ENCODE data around the gene KRTAP7-1. TPM values are rescaled to one million over a fixed set of nuclear protein-coding genes. Genes with fewer than 3 reads are reported as not detected.

Gene KRTAP7-1
- polyA plus RNA-seq, 1 of the 3 experiments (the other 2 are of a cell fraction): not detected

DNA sequence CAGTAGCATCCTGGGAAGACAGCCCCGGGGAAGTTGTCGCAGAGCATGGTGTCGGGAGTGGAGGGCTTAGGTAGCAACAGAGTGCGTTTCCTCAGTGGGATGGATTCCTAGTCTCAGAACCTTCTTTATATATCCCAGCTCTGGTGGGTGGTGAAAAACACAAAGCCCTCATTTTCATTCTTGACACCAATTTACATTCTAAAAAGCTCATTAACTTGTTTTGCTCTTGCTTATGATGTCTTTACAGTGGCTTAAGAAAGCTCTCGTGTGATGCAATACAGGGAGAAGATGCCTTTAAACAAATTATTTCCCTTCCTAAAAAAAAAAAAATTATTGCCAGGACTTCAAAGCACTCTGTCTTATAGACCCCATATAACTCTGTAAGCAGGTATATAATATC is 16.4 kb downstream of the KRTAP7-1 start, which contains the start of gene KRTAP8-1:
KRTAP8-1 (minus strand) TSS at position 101 of the 400 bp plus-strand sequence; CDS start at position 47, 54 bp downstream.
- no peaks in the 10 kb centered on the region for H4K20me1 ChIP-seq (ENCODE audit: insufficient read depth)
- no peak within 1 kb of the TSS for H3K9ac ChIP-seq
- TF ChIP-seq GATA2 (CRISPR knock-in tag; IDR thresholded peaks at IDR 0.05) (no peak), RCOR1 (IDR thresholded peaks at IDR 0.05; ENCODE audit: low read length) (no peak), SMC3 (IDR thresholded peaks at IDR 0.05; ENCODE audit: low read depth, low read length) (no peak), MXI1 (IDR thresholded peaks at IDR 0.05; ENCODE audit: low read depth, low read length) (no peak), GABPA (IDR thresholded peaks at IDR 0.05; ENCODE audit: low read depth) (no peak), NRF1 (IDR thresholded peaks at IDR 0.05; ENCODE audit: low read depth, low read length) (no peak), MEF2A (IDR thresholded peaks at IDR 0.05; ENCODE audit: borderline replicate concordance, low read depth) (no peak), TAF1 (IDR thresholded peaks at IDR 0.05; ENCODE audit: borderline replicate concordance, low read depth, low read length) (no peak), NFIC (IDR thresholded peaks at IDR 0.05; ENCODE audit: borderline replicate concordance) (no peak), FOXM1 (IDR thresholded peaks at IDR 0.05; ENCODE audit: low read depth) (no peak), POLR2AphosphoS5 (IDR thresholded peaks at IDR 0.05; ENCODE audit: low read depth, low read length) (no peak), RFX5 (IDR thresholded peaks at IDR 0.05; ENCODE audit: low read length) (no peak), RXRA (IDR thresholded peaks at IDR 0.05; ENCODE audit: borderline replicate concordance, low read depth) (no peak), CHD2 (IDR thresholded peaks at IDR 0.05; ENCODE audit: low read length, partially characterized antibody) (no peak)
- TF ChIP-seq, protein P1, sequence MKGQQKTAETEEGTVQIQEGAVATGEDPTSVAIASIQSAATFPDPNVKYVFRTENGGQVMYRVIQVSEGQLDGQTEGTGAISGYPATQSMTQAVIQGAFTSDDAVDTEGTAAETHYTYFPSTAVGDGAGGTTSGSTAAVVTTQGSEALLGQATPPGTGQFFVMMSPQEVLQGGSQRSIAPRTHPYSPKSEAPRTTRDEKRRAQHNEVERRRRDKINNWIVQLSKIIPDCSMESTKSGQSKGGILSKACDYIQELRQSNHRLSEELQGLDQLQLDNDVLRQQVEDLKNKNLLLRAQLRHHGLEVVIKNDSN (IDR thresholded peaks at IDR 0.05; ENCODE audit: borderline replicate concordance, low read depth): no peak
- TF ChIP-seq, protein P2, sequence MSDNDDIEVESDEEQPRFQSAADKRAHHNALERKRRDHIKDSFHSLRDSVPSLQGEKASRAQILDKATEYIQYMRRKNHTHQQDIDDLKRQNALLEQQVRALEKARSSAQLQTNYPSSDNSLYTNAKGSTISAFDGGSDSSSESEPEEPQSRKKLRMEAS (IDR thresholded peaks at IDR 0.05; ENCODE audit: low read depth): no peak
- TF ChIP-seq, protein P3, sequence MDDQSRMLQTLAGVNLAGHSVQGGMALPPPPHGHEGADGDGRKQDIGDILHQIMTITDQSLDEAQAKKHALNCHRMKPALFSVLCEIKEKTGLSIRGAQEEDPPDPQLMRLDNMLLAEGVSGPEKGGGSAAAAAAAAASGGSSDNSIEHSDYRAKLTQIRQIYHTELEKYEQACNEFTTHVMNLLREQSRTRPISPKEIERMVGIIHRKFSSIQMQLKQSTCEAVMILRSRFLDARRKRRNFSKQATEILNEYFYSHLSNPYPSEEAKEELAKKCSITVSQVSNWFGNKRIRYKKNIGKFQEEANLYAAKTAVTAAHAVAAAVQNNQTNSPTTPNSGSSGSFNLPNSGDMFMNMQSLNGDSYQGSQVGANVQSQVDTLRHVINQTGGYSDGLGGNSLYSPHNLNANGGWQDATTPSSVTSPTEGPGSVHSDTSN (IDR thresholded peaks at IDR 0.05): no peak
- TF ChIP-seq, protein P4, sequence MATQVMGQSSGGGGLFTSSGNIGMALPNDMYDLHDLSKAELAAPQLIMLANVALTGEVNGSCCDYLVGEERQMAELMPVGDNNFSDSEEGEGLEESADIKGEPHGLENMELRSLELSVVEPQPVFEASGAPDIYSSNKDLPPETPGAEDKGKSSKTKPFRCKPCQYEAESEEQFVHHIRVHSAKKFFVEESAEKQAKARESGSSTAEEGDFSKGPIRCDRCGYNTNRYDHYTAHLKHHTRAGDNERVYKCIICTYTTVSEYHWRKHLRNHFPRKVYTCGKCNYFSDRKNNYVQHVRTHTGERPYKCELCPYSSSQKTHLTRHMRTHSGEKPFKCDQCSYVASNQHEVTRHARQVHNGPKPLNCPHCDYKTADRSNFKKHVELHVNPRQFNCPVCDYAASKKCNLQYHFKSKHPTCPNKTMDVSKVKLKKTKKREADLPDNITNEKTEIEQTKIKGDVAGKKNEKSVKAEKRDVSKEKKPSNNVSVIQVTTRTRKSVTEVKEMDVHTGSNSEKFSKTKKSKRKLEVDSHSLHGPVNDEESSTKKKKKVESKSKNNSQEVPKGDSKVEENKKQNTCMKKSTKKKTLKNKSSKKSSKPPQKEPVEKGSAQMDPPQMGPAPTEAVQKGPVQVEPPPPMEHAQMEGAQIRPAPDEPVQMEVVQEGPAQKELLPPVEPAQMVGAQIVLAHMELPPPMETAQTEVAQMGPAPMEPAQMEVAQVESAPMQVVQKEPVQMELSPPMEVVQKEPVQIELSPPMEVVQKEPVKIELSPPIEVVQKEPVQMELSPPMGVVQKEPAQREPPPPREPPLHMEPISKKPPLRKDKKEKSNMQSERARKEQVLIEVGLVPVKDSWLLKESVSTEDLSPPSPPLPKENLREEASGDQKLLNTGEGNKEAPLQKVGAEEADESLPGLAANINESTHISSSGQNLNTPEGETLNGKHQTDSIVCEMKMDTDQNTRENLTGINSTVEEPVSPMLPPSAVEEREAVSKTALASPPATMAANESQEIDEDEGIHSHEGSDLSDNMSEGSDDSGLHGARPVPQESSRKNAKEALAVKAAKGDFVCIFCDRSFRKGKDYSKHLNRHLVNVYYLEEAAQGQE (IDR thresholded peaks at IDR 0.05; ENCODE audit: low read depth, low read length): no peak
- TF ChIP-seq, protein P5, sequence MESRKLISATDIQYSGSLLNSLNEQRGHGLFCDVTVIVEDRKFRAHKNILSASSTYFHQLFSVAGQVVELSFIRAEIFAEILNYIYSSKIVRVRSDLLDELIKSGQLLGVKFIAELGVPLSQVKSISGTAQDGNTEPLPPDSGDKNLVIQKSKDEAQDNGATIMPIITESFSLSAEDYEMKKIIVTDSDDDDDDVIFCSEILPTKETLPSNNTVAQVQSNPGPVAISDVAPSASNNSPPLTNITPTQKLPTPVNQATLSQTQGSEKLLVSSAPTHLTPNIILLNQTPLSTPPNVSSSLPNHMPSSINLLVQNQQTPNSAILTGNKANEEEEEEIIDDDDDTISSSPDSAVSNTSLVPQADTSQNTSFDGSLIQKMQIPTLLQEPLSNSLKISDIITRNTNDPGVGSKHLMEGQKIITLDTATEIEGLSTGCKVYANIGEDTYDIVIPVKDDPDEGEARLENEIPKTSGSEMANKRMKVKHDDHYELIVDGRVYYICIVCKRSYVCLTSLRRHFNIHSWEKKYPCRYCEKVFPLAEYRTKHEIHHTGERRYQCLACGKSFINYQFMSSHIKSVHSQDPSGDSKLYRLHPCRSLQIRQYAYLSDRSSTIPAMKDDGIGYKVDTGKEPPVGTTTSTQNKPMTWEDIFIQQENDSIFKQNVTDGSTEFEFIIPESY (IDR thresholded peaks at IDR 0.05; ENCODE audit: borderline replicate concordance, low read depth): no peak
- TF ChIP-seq, protein P6, sequence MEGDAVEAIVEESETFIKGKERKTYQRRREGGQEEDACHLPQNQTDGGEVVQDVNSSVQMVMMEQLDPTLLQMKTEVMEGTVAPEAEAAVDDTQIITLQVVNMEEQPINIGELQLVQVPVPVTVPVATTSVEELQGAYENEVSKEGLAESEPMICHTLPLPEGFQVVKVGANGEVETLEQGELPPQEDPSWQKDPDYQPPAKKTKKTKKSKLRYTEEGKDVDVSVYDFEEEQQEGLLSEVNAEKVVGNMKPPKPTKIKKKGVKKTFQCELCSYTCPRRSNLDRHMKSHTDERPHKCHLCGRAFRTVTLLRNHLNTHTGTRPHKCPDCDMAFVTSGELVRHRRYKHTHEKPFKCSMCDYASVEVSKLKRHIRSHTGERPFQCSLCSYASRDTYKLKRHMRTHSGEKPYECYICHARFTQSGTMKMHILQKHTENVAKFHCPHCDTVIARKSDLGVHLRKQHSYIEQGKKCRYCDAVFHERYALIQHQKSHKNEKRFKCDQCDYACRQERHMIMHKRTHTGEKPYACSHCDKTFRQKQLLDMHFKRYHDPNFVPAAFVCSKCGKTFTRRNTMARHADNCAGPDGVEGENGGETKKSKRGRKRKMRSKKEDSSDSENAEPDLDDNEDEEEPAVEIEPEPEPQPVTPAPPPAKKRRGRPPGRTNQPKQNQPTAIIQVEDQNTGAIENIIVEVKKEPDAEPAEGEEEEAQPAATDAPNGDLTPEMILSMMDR (IDR thresholded peaks at IDR 0.05): no peak
- ChIA-PET POLR2A (no interaction called here), CTCF (interaction anchor here (1.1 kb wide), 1 partner anchor 26 kb away, joined by 3 read pairs; no protein-coding TSS in a partner anchor)
- no peaks in the 10 kb centered on the region for H3K9me2 ChIP-seq
- no peak within 1 kb of the TSS for H3K4me2 ChIP-seq
- no peaks in the 10 kb centered on the region for H3K4me1 ChIP-seq (ENCODE audit: control insufficient read depth in 1 of 2, insufficient read depth in 2 of 2, low read depth in 1 of 2, low read length in 1 of 2)
- H3K79me2 ChIP-seq (ENCODE audit: insufficient read depth): no peaks in the 10 kb centered on the region
- no peak within 1 kb of the TSS for H3K27ac ChIP-seq (ENCODE audit: low read depth in 2 of 2, low read length in 1 of 2)
- WGBS (ENCODE audit: low lambda C conversion rate): 0% methylated on average over 4 of the region's 5 CpGs
- no peak within 1 kb of the TSS for H3K4me3 ChIP-seq (ENCODE audit: low read depth in 2 of 2, low read length in 1 of 2)
- DNase-seq: no peak
- H3F3A ChIP-seq (replicated peaks; ENCODE audit: insufficient read depth): no peaks in the 10 kb centered on the region
- no peaks in the 10 kb centered on the region for H3K36me3 ChIP-seq (replicated peaks in 1 of 2; ENCODE audit: control insufficient read depth in 1 of 2, insufficient read depth in 2 of 2, low read length in 1 of 2)
- H2AFZ ChIP-seq (ENCODE audit: low read depth): no peak within 1 kb of the TSS
- H3K9me3 ChIP-seq: no peaks in the 10 kb centered on the region
- no peaks in the 10 kb centered on the region; the same call in 1 of the 2 replicates for H3K27me3 ChIP-seq (ENCODE audit: insufficient read depth)

Measured in SK-N-SH (cell line).